H1 (cell line): Measurements from ENCODE around the gene STX10. TPM values are rescaled to one million over a fixed set of nuclear protein-coding genes. Genes with fewer than 3 reads are reported as not detected.
A peak's percentile ranks its signal among the peaks of the same experiment; 100 is the strongest.

Experiments
- CHD7 ChIP-seq: fragments of 300-600 bp; sonication (generic); IDR thresholded peaks from 2 replicates; pipeline ENCODE4 v1.7.1; 2012; ENCODE audit warnings: low read length, moderate library complexity, mild to moderate bottlenecking, inconsistent platforms; ENCODE audit not compliant: insufficient replicate concordance
- EZH2 ChIP-seq: fragments of 200-600 bp; sonication (generic); IDR thresholded peaks from 2 replicates; pipeline ENCODE4 v1.7.1; 2012; ENCODE audit warnings: low read depth, mild to moderate bottlenecking, moderate library complexity, low read length, inconsistent platforms; ENCODE audit not compliant: severe bottlenecking
- HDAC6 ChIP-seq: IDR thresholded peaks from one replicate; pipeline ENCODE4 v1.7.1; 2012; ENCODE audit warnings: low read depth, mild to moderate bottlenecking, inconsistent platforms, low read length, moderate library complexity
- POLR2A ChIP-seq, 2 experiments: IDR thresholded peaks; 1 replicate in 1 of 2; 2 replicates in 1 of 2; pipeline ENCODE4 v1.6.1; 2011; ENCODE audit warnings: low read depth in 2 of 2, low read length in 2 of 2, mild to moderate bottlenecking in 2 of 2; ENCODE audit errors: control extremely low read depth in 1 of 2
- POU5F1 ChIP-seq: IDR thresholded peaks from 2 replicates; pipeline ENCODE4 v1.6.1; 2011; ENCODE audit warnings: low read depth, mild to moderate bottlenecking, low read length, moderate library complexity
- RAD21 ChIP-seq, 2 experiments: IDR thresholded peaks in 1 of 2; conservative IDR thresholded peaks in 1 of 2; 2 replicates each; pipeline ENCODE4 v1.6.1; 2011; ENCODE audit warnings: low read depth in 2 of 2, low read length in 2 of 2, improper control_type of control experiment in 1 of 2, inconsistent platforms in 1 of 2, mild to moderate bottlenecking in 1 of 2, moderate library complexity in 1 of 2
- SP4 ChIP-seq: IDR thresholded peaks from 2 replicates; pipeline ENCODE4 v1.6.1; 2012; ENCODE audit warnings: low read length, inconsistent platforms
- SRF ChIP-seq: IDR thresholded peaks from 2 replicates; pipeline ENCODE4 v1.6.1; 2011; ENCODE audit warnings: mild to moderate bottlenecking, low read depth, low read length, moderate library complexity
- TAF1 ChIP-seq: IDR thresholded peaks from 2 replicates; pipeline ENCODE4 v1.6.1; 2011; ENCODE audit warnings: mild to moderate bottlenecking, low read depth, low read length
- TBP ChIP-seq: IDR thresholded peaks from 2 replicates; pipeline ENCODE4 v1.6.1; 2011; ENCODE audit warnings: low read depth, low read length, improper control_type of control experiment
- polyA plus RNA-seq, 7 experiments: library from polyadenylated mRNA; depleted of rRNA in 3 of 7; stranded (reverse) in 5 of 7; unstranded in 2 of 7; fragments of >200 nt in 5 of 7; fragments of 200-250 nt in 2 of 7; gene quantifications; 1 replicate in 5 of 7; 2 replicates in 1 of 7; 4 replicates in 1 of 7; pipeline versions ENCODE4 v1.2.1 to v1.2.3, GENCODE V29; 2011 to 2013; ENCODE audit warnings: missing spikeins in 2 of 7, mixed read lengths in 2 of 7
- total RNA-seq: library from RNA; stranded (reverse); fragmentation: NEBNext Ultra II Directional; extraction: Animal tissue kit (Norgen Biotek cat#: 25700); gene quantifications from 2 replicates; pipeline ENCODE4 v1.2.1, GENCODE V29; 2021

STX10 gene
- total and polyA plus RNA-seq, 2 of the 8 experiments (the other 6 are each of a cell fraction or from before 2014, with no cell fraction given): 53.0 to 80.1 TPM

- TF ChIP-seq RAD21 (IDR thresholded peaks at IDR 0.05 in 1 of 2, conservative IDR thresholded peaks at IDR 0.05 in 1 of 2; ENCODE audit: low read depth in 2 of 2, low read length in 2 of 2): no peak; a peak in 1 of 4 replicates
- TF ChIP-seq SRF: no peak
- TF ChIP-seq HDAC6: no peak
- no peak for TF ChIP-seq EZH2
- peak; percentile 17 to 66 for TF ChIP-seq POLR2A (IDR thresholded peaks at IDR 0.05; ENCODE audit: control extremely low read depth in 1 of 2, low read depth in 2 of 2, low read length in 2 of 2)
- TF ChIP-seq TAF1: peak; percentile 75
- peak; percentile 84; the same call in 1 of the 2 replicates for TF ChIP-seq SP4
- TF ChIP-seq POU5F1: no peak
- no peak; the same call in 1 of the 2 replicates for TF ChIP-seq TBP
- TF ChIP-seq CHD7: no peak
Observed at GRCh38 chr19:13162724-13163608, 12.8 kb upstream of the STX10 start (continued).
